Left lung (tissue), 10 donors: Measurements from ENCODE around the gene CCDC92. TPM values are rescaled to one million over a fixed set of nuclear protein-coding genes. Genes with fewer than 3 reads are reported as not detected.

Source experiments
- ATAC-seq: fragments of 200-7000 bp; cut with Tn5 transposase; one replicate; pipeline ENCODE4 v1.9.1; 2020; ENCODE audit warnings: moderate library complexity
- DNase-seq, 4 donors: peaks; one replicate each; pipeline ENCODE4 v3.0.0-alpha.2; 2013 to 2020
- H3K27ac ChIP-seq, 2 donors: fragments of 200-600 bp; sonication (generic) in 1 of 2; one replicate each; pipeline versions ENCODE4 v1.5.0 to v1.8.0; 2020 to 2021
- H3K27me3 ChIP-seq, 2 donors: fragments of 200-600 bp; sonication (generic) in 1 of 2; one replicate each; pipeline versions ENCODE4 v1.5.0 to v1.8.0; 2020 to 2021
- H3K36me3 ChIP-seq, 2 donors: fragments of 200-600 bp; sonication (generic) in 1 of 2; one replicate each; pipeline versions ENCODE4 v1.5.0 to v1.8.0; 2020 to 2021
- H3K4me1 ChIP-seq, 2 donors: fragments of 200-600 bp; one replicate each; pipeline ENCODE4 v1.8.0; 2021
- H3K4me3 ChIP-seq, 2 donors: fragments of 200-600 bp; sonication (generic) in 1 of 2; one replicate each; pipeline versions ENCODE4 v1.5.0 to v1.8.0; 2020 to 2021; ENCODE audit warnings: mild to moderate bottlenecking in 1 of 2
- H3K9me3 ChIP-seq, 2 donors: fragments of 200-600 bp; sonication (generic) in 1 of 2; one replicate each; pipeline versions ENCODE4 v1.5.0 to v1.8.0; 2020 to 2021
- intact Hi-C, 2 donors: fragments of 100-400 bp; cut with DNase I; formaldehyde crosslinking; loops; one replicate each; pipeline versions ENCODE4 v1.11.2 to v1.14.2; 2022
- polyA plus RNA-seq, 6 donors: library from polyadenylated mRNA; unstranded; fragments of 120-200 nt; gene quantifications; one replicate each; pipeline ENCODE4 v1.2.1, GENCODE V29; 2013; ENCODE audit not compliant: insufficient read length in 6 of 6
- total RNA-seq, 2 donors: library from RNA; stranded (reverse); fragmentation: NEBNext Ultra II Directional; extraction: Animal tissue kit (Norgen Biotek cat#: 25700); gene quantifications; one replicate each; pipeline ENCODE4 v1.2.1, GENCODE V29; 2021
- TF ChIP-seq, protein P1 (sequence below), 2 donors: fragments of 200-600 bp; sonication (generic) in 1 of 2; IDR thresholded peaks; one replicate each; pipeline versions ENCODE4 v1.5.0 to v1.8.0; 2021; ENCODE audit warnings: antibody characterized with exemption in 2 of 2
- donor health status: DM: no; HTN: yes; CAD: no.
- donor health status: DM: no; HTN: no; CAD: no.

CCDC92 gene
- total and polyA plus RNA-seq, 8 donors: 40.2 to 68.7 (median 58.1) TPM

DNA sequence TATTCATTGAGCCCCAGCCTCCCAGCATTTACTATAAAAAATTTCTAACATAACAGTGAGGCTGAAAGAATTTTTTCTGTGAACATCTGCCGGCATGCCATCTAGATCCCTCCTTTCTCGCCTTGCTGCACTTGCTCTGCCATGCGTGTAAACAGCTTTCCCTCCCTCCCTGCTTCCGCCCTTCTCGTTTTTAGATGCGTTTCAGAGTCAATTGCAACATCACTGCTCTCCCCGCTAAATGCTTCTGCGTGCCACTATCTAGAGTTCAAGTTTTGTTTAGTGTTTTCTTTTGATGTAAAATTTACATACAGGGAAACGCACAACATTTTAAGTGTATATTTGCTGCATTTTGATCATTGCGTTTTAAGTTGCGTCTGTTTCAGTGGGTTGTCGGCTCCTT lies 83.6 kb downstream of the CCDC92 start:
- H3K36me3 ChIP-seq: no peaks in the 10 kb centered on the region
- no peaks in the 10 kb centered on the region for H3K4me1 ChIP-seq
- DNase-seq (no peak), ATAC-seq (no peak)
- peaks cover 0 to 45% of the 10 kb centered on the region in 2 donors for H3K27me3 ChIP-seq
- H3K27ac ChIP-seq: no peak overlapping the region
- no peak overlapping the region for H3K4me3 ChIP-seq
- TF ChIP-seq, protein P1, sequence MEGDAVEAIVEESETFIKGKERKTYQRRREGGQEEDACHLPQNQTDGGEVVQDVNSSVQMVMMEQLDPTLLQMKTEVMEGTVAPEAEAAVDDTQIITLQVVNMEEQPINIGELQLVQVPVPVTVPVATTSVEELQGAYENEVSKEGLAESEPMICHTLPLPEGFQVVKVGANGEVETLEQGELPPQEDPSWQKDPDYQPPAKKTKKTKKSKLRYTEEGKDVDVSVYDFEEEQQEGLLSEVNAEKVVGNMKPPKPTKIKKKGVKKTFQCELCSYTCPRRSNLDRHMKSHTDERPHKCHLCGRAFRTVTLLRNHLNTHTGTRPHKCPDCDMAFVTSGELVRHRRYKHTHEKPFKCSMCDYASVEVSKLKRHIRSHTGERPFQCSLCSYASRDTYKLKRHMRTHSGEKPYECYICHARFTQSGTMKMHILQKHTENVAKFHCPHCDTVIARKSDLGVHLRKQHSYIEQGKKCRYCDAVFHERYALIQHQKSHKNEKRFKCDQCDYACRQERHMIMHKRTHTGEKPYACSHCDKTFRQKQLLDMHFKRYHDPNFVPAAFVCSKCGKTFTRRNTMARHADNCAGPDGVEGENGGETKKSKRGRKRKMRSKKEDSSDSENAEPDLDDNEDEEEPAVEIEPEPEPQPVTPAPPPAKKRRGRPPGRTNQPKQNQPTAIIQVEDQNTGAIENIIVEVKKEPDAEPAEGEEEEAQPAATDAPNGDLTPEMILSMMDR (IDR thresholded peaks at IDR 0.05): no peak
- intact Hi-C loops: no loop called here
- peaks cover 0 to 4% of the 10 kb centered on the region in 2 donors for H3K9me3 ChIP-seq

DNA sequence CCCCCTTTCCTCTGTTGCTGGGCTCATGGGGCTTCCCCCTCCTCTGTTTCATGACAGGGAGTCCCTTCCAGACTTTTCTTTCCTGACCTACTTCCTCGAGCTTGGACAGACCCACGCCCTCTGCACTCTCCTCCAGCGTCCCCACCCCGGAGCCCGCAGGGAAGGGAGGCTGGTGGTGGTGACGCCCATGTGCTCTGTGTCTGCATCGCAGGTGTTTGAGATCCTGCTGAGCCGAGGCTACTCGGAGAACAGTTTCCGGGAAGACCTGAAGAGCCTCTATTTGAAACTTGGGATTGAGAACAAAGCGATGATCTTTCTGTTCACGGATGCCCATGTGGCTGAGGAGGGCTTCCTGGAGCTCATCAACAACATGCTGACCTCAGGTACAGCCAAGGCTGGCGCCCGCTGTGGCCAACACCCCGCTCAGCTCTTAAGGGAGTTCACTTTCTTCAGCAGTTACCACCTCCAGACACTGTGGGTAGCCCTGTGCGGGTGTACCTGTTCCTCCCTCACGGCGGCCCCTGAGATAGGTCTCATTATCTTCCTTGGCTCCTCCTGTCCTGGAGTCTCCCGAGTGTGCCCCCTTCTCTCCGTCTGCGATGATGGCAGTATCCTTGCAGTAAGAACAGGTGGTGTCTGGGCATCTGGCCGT lies 85.6 kb downstream of the CCDC92 start:
- no peaks in the 10 kb centered on the region for H3K36me3 ChIP-seq
- TF ChIP-seq, protein P1 (IDR thresholded peaks at IDR 0.05): no peak

DNA sequence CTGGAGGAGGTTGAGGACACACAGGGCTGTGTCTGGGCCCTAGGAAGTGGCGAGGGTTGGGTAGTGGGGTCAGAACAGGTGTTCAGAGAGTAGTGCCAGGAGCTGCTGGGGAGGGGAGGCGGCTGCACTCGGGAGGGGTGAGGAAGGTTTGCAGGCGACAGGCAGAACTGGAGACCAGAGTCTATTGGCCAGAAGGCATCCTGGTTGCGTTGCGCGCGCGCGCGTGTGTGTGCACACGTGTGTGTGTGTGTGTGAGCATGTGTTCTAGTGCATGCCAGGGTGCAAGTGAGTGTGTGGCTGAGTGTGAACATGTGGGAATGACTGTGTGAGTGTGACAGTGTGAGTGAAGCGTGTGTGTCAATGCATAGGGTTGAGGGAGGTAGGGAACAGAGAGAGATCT lies 86.4 kb downstream of the CCDC92 start:
- Histone ChIP-seq H3K27me3 (peaks cover 0 to 21% of the 10 kb centered on the region in 2 donors), H3K4me3 (no peak overlapping the region), H3K4me1 (no peaks in the 10 kb centered on the region), H3K27ac (no peak overlapping the region), H3K9me3 (peaks cover 0 to 4% of the 10 kb centered on the region in 2 donors), H3K36me3 (no peaks in the 10 kb centered on the region)
- ATAC-seq (no peak), DNase-seq (no peak)
- TF ChIP-seq, protein P1 (IDR thresholded peaks at IDR 0.05): no peak
- intact Hi-C loops: no loop called here

More for the DNA sequence above, 85.6 kb downstream of the CCDC92 start:
- ATAC-seq (no peak), DNase-seq (no peak)
- Histone ChIP-seq H3K4me3 (no peak overlapping the region), H3K9me3 (peaks cover 0 to 4% of the 10 kb centered on the region in 2 donors), H3K27ac (no peak overlapping the region), H3K4me1 (no peaks in the 10 kb centered on the region), H3K27me3 (peaks cover 0 to 27% of the 10 kb centered on the region in 2 donors)
- intact Hi-C loops: no loop called here

Other genes with a start within 250 kb of the CCDC92 start
- 1 to 10 TPM in 1 of 2 donors, under 1 TPM in 1; 0.79 to 4.0 TPM for gene DNAH10, start 210.5 kb downstream of the CCDC92 start, total RNA-seq
- gene DNAH10, start 210.5 kb downstream of the CCDC92 start, polyA plus RNA-seq: 10 to 100 TPM in 1 of 6 donors, 1 to 10 TPM in 5; 3.5 to 10.4 (median 7.8) TPM
- 10 to 100 TPM; 85.8 to 98.8 TPM for gene ZNF664, start 384 bp upstream of the CCDC92 start, total RNA-seq
- gene ZNF664, start 384 bp upstream of the CCDC92 start, polyA plus RNA-seq: 100 to 1,000 TPM; 136 to 169 (median 150) TPM